ENCODE results near the gene MAPK8IP3.

MAPK8IP3 gene

DNA sequence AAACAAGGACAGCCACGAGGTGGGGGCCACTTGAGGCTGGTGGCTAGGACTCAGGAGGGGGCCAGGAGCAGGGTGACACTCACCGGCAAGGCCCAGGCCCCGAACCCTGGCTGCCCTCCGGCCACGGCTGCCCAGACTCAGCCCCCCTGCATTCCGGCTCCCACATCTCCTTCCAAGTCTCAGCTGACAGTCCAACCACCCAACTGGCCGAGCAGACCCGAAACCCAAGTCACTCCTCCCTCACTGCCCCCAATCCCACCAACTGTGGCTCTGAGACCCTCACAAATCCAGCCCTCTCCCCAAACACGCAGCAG, 111.2 kb downstream of the MAPK8IP3 start:
- no peak for DNase-seq

GRCh38 chr16:1817716-1818115, 111.7 kb downstream of the MAPK8IP3 start:
- DNase-seq = no peak

DNA sequence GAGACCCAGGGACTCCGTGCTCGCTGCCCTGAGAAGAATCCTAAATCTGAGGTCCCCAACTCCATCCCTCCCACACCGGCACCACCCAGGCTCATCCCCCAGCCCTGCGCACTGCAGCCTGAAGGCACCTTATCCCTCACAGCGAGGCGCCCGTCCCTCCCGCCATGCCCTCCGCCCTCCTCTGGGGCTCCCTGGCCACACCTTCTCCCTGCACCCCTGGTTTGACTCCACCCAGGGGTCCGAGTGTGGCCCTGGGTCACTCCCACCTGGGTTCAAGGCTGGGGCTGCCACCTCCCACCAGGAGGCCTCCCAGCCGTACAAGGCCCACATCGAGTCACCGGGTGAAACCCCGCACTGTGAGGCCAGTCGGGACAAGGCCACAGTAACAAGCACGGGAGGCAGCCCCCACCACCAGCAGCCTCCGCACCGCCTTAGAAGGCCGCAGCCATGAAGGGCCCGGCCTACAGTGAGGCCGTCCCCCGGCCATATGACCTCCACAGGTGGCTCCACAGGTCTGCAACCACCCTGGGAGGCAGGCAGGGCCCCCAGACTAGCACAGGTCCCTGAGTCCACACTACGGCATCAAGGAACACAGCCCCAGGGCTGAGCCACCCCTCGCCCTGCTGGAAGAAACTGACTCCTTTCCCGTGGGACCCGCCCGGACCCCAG, 112.3 kb downstream of the MAPK8IP3 start:
- DNase-seq = no peak

GRCh38 chr16:1818873-1819525, 113.0 kb downstream of the MAPK8IP3 start:
- DNase-seq = no peak

DNA sequence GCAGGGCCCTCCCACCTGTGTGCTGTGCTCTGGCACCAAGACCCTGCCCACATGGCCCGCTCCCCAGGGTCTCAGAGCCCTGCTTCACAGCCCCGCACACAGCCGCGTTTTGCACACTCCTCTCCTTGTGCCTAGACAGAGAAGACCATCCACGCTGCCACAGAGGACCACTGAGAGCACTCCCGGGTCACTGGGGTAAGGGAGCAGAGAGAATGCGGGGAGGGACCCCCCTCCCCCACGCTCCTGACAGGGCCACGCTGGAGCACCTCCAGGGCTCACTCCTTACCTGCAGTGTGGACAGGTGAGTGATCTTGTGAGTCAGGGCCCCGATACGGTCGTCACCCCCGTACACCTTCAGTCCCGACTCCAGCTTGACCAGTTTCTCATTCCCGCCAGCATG, 113.6 kb downstream of the MAPK8IP3 start:
- DNase-seq = no peak

Data from suppressor macrophage (primary cell).